ENCODE measurements around the gene TCF7L2. TPM values are rescaled to one million over a fixed set of nuclear protein-coding genes. Genes with fewer than 3 reads are reported as not detected.

TCF7L2 gene
- total RNA-seq, 4 donors from 2014 or later, result 25.1 to 38.9 (median 26.9) TPM

DNA sequence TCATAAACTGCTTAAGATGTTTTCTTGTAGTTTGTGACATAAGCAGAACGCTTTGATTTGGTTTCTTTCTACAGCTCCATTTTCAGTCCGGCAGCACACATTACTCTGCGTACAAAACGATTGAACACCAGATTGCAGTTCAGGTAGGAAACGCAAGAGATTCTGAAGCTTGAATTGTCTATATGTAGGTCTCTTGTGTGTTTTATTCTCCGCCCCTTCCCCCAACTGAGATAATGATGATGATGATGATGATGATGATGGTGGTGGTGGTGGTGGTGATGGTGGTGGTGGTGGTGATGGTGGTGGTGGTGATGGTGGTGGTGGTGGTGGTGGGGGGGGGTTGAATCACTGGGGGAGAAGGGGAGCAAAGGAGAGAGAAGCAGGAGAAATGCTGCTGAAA lies 14.4 kb downstream of the TCF7L2 start:
- Histone ChIP-seq H3K9me3 (no peaks in the 10 kb centered on the region), H3K27ac (no peak overlapping the region), H3K4me1 (peaks cover 0 to 47% (median 7%) of the 10 kb centered on the region in 4 donors), H3K4me3 (no peak overlapping the region), H3K27me3 (no peaks in the 10 kb centered on the region), H3K36me3 (peaks cover 0 to 22% (median 0%) of the 10 kb centered on the region in 3 donors)
- no peak for TF ChIP-seq EP300 (IDR thresholded peaks at IDR 0.05)
- TF ChIP-seq, protein P1, sequence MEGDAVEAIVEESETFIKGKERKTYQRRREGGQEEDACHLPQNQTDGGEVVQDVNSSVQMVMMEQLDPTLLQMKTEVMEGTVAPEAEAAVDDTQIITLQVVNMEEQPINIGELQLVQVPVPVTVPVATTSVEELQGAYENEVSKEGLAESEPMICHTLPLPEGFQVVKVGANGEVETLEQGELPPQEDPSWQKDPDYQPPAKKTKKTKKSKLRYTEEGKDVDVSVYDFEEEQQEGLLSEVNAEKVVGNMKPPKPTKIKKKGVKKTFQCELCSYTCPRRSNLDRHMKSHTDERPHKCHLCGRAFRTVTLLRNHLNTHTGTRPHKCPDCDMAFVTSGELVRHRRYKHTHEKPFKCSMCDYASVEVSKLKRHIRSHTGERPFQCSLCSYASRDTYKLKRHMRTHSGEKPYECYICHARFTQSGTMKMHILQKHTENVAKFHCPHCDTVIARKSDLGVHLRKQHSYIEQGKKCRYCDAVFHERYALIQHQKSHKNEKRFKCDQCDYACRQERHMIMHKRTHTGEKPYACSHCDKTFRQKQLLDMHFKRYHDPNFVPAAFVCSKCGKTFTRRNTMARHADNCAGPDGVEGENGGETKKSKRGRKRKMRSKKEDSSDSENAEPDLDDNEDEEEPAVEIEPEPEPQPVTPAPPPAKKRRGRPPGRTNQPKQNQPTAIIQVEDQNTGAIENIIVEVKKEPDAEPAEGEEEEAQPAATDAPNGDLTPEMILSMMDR (IDR thresholded peaks at IDR 0.05), result no peak
- TF ChIP-seq POLR2A (IDR thresholded peaks at IDR 0.05), result no peak
- DNase-seq (ENCODE audit: low spot score in 2 of 2), result no peak
- WGBS, 2 donors, result 96 to 98% methylated on average over 6 of the region's 6 CpGs

DNA sequence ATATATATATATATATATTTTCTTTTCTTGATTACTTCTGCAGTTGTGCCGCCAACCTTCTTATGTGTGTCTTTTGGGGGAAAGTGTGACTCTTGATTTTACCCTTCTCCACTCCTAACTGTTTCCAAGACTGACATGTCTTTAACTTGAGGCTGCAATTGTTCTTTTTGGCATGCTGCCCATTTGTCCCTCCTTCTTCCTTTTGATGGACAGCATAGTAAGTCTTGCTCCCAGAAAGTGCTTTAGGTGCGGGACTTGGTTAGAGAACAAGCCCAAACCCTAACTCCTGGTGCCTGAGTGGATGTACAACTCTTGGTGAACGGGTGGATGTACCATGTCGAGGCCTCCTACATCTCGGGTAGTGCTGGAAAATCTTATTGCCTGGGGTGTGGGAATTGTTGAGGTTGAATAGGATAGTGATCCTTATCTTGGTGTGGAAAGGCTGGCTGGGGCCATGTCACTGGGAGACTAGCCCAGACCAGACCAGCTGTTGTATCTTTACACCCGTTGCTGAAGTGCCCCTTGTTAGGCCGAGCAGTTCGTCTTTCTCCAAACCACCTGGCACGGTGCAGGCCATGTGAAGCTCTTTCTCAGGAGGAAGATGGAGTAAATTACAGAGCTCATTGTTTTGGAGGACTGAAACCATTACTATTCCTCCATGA lies 16.3 kb downstream of the TCF7L2 start:
- Histone ChIP-seq H3K27me3 (no peaks in the 10 kb centered on the region), H3K4me3 (no peak overlapping the region), H3K4me1 (peaks cover 0 to 47% (median 0%) of the 10 kb centered on the region in 4 donors), H3K9me3 (no peaks in the 10 kb centered on the region), H3K27ac (no peak overlapping the region), H3K36me3 (peaks cover 0 to 27% (median 0%) of the 10 kb centered on the region in 3 donors)
- TF ChIP-seq EP300 (IDR thresholded peaks at IDR 0.05), result no peak
- TF ChIP-seq, protein P1 (IDR thresholded peaks at IDR 0.05), result no peak
- no peak for TF ChIP-seq POLR2A (IDR thresholded peaks at IDR 0.05)
- 90 to 92% methylated on average over 9 of the region's 9 CpGs for WGBS, 2 donors
- no peak for DNase-seq (ENCODE audit: low spot score in 2 of 2)

DNA sequence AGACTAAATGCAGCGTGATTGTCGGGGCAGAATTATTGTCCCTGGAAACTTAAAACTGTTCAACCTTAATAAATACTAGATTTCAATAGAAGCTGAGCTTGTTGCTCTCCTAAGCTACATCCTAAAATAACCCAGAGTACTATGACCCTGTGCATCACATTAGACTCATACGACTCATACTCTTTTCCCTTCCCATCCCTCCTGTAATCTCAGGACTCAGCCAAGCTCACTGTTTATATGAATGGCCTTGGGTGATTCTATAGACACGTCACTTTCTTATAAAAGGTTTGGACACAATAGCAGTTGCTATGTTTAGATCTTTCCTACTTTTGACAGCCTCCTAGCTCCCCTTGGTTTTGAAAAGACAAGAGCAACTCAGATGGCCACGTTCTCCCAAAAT lies 17.2 kb downstream of the TCF7L2 start:
- Histone ChIP-seq H3K27ac (no peak overlapping the region), H3K4me3 (no peak overlapping the region), H3K4me1 (peaks cover 0 to 47% (median 0%) of the 10 kb centered on the region in 4 donors), H3K9me3 (no peaks in the 10 kb centered on the region), H3K27me3 (no peaks in the 10 kb centered on the region), H3K36me3 (peaks cover 0 to 29% (median 0%) of the 10 kb centered on the region in 3 donors)
- no peak for TF ChIP-seq EP300 (IDR thresholded peaks at IDR 0.05)
- no peak for DNase-seq (ENCODE audit: low spot score in 2 of 2)
- 85 to 87% methylated on average over 5 of the region's 5 CpGs for WGBS, 2 donors

DNA sequence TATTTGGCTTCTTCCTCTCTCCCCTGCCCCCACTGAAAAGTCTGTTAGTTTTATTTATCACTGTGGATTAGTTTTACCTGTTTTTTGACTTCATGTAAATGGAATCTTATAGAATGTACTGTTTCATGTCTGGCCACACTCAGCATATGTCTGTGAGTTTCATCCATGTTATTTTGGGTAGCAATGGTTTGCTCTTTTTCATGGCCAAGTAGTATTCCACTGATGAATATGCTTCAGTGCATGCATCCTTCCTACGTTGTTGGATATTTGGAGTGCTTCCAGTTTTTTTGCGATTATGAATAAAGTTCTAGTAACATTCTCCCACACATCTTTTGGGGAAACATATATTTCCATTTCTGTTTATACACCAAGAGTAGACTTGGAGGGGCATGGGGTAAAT lies 19.1 kb downstream of the TCF7L2 start:
- peaks cover 0 to 38% (median 0%) of the 10 kb centered on the region in 4 donors for H3K4me1 ChIP-seq
- H3K27me3 ChIP-seq, result no peaks in the 10 kb centered on the region
- DNase-seq (ENCODE audit: low spot score in 2 of 2), result no peak
- H3K36me3 ChIP-seq, result peaks cover 0 to 46% (median 0%) of the 10 kb centered on the region in 3 donors
- TF ChIP-seq POLR2A (IDR thresholded peaks at IDR 0.05) (no peak), EP300 (IDR thresholded peaks at IDR 0.05) (no peak)
- TF ChIP-seq, protein P1 (IDR thresholded peaks at IDR 0.05), result no peak
- H3K9me3 ChIP-seq, result no peaks in the 10 kb centered on the region
- H3K4me3 ChIP-seq, result no peak overlapping the region
- H3K27ac ChIP-seq, result no peak overlapping the region
- 66 to 70% methylated on average over 2 of the region's 2 CpGs for WGBS, 2 donors

DNA sequence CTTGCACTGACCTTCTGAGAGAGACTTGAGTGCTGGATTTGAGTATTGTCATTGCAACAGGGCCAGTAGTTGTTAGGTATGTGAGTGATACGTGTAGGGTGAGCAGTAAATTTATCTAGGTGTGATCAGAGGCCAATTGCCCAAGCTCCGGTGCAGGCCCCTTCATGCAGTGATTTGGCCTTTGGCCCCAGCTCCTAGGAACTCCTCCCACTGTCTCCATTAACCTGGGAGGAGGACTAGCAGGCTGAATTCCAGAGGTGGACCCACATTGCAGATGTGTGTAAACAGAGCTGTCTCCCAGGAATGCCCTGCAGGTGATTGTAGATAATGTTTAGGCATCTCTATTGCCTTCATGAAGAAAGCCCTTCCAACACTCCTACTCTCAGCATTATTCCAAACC lies 19.5 kb downstream of the TCF7L2 start:
- H3K27me3 ChIP-seq, result no peaks in the 10 kb centered on the region
- H3K9me3 ChIP-seq, result no peaks in the 10 kb centered on the region
- TF ChIP-seq EP300 (IDR thresholded peaks at IDR 0.05) (no peak), POLR2A (IDR thresholded peaks at IDR 0.05) (no peak)
- TF ChIP-seq, protein P1 (IDR thresholded peaks at IDR 0.05), result no peak
- 77 to 79% methylated on average over 2 of the region's 2 CpGs for WGBS, 2 donors
- no peak for DNase-seq (ENCODE audit: low spot score in 2 of 2)
- H3K36me3 ChIP-seq, result peaks cover 0 to 46% (median 0%) of the 10 kb centered on the region in 3 donors
- peaks cover 0 to 35% (median 0%) of the 10 kb centered on the region in 4 donors for H3K4me1 ChIP-seq
- no peak overlapping the region for H3K4me3 ChIP-seq
- H3K27ac ChIP-seq, result no peak overlapping the region

Measured in tibial nerve (tissue), 4 donors.